WTC11 (cell line): ENCODE data around the gene SELL.

Experiments
- CREB1 ChIP-seq: sonication (generic); formaldehyde crosslinking; IDR thresholded peaks from 2 replicates; pipeline ENCODE4 v1.8.0; 2023; ENCODE audit warnings: mild to moderate bottlenecking, missing genetic modification reagents
- CTCF ChIP-seq: fragments of 200-600 bp; IDR thresholded peaks from 2 replicates; pipeline ENCODE4 v1.8.0; 2022; ENCODE audit warnings: antibody characterized with exemption
- FOXP4 ChIP-seq: sonication (generic); formaldehyde crosslinking; IDR thresholded peaks from 2 replicates; pipeline ENCODE4 v1.8.0; 2022; ENCODE audit warnings: mild to moderate bottlenecking, missing genetic modification reagents
- HMGXB4 ChIP-seq: sonication (generic); formaldehyde crosslinking; IDR thresholded peaks from 2 replicates; pipeline ENCODE4 v1.8.1; 2023; ENCODE audit warnings: mild to moderate bottlenecking, moderate library complexity, missing genetic modification reagents
- JUN ChIP-seq: sonication (generic); formaldehyde crosslinking; IDR thresholded peaks from 2 replicates; pipeline ENCODE4 v1.8.0; 2023; ENCODE audit warnings: mild to moderate bottlenecking, missing genetic modification reagents
- STAT6 ChIP-seq: sonication (generic); formaldehyde crosslinking; conservative IDR thresholded peaks from 2 replicates; pipeline ENCODE4 v1.8.1; 2023; ENCODE audit warnings: mild to moderate bottlenecking, low read depth, missing genetic modification reagents, moderate library complexity
- ZNF219 ChIP-seq: sonication (generic); formaldehyde crosslinking; IDR thresholded peaks from 2 replicates; pipeline ENCODE4 v1.8.0; 2023; ENCODE audit warnings: missing genetic modification reagents, mild to moderate bottlenecking, borderline replicate concordance

- TF ChIP-seq CTCF (no peak), HMGXB4 (CRISPR knock-in tag) (no peak), JUN (CRISPR knock-in tag) (no peak), STAT6 (no peak), FOXP4 (no peak), ZNF219 (CRISPR knock-in tag) (no peak), CREB1 (CRISPR knock-in tag) (no peak)
Measured at GRCh38 chr1:169653873-169654272, 57.5 kb downstream of the SELL start.
